ENCODE results near the gene SLC12A7.

Gene SLC12A7

GRCh38 chr5:1037123-1037670 is 74.7 kb downstream of the SLC12A7 start:
- no peak for TF ChIP-seq POLR2A (IDR thresholded peaks at IDR 0.05; ENCODE audit: low read depth, low read length)
- no peak for TF ChIP-seq POLR2AphosphoS5 (IDR thresholded peaks at IDR 0.05; ENCODE audit: low read depth, low read length)
- TF ChIP-seq TAF1 (IDR thresholded peaks at IDR 0.05; ENCODE audit: borderline replicate concordance, low read depth, low read length) = no peak
- FAIRE-seq (no peak), DNase-seq (ENCODE audit: insufficient read length) (peak; percentile 4)

GRCh38 chr5:1036504-1037122 is 75.2 kb downstream of the SLC12A7 start:
- FAIRE-seq (no peak), DNase-seq (ENCODE audit: insufficient read length) (peak; percentile 7)
- TF ChIP-seq POLR2AphosphoS5 (IDR thresholded peaks at IDR 0.05; ENCODE audit: low read depth, low read length) = no peak
- TF ChIP-seq TAF1 (IDR thresholded peaks at IDR 0.05; ENCODE audit: borderline replicate concordance, low read depth, low read length) = no peak
- no peak for TF ChIP-seq POLR2A (IDR thresholded peaks at IDR 0.05; ENCODE audit: low read depth, low read length)

DNA sequence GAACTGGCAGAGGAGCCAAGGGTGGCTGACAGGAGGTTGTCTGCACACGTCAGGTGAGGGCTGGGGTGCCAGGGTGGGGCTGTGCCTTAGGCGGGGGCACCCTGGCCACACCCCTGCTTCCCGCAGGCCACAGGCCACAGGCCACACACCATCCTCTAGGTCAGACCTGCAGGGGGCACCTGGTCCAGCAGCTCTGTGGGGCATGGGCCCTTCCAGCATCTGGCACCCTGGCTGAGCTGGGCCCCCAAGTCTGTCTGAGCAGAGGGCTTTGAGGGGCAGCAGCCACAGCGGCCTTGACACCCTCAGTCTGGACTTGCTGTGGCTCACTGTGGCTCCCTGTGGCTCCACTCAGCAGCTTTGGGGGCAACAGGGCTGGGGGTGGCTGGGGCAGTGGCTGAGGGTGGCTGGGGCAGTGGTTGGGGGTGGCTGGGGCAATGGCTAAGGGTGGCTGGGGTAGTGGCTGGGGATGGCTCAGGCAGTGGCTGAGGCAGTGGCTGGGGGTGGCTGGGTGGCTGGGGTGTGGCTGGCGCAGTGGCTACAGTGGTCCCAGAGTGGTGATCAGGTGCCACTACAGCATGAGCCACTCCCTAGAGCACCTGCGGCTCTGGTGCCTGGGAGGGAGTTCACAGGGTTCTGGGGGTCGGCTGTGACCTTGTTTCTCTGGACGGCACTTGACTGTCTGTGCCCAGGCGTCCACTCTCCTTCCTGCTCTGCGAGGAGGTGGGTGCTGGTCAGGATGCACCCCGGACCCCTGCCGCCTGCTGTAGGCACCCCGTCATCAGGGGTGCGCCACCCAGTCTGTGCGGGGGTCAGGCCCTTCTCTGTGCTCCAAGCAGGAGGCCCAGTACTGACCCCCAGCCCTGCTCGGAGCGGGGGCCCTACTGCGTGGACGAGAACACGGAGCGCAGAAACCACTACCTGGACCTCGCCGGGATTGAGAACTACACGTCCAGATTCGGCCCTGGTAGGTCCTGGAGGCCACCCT is 76.2 kb downstream of the SLC12A7 start:
- DNase-seq (ENCODE audit: insufficient read length) (peak; percentile 22), FAIRE-seq (no peak)
- TF ChIP-seq POLR2AphosphoS5 (IDR thresholded peaks at IDR 0.05; ENCODE audit: low read depth, low read length) (no peak), TAF1 (IDR thresholded peaks at IDR 0.05; ENCODE audit: borderline replicate concordance, low read depth, low read length) (no peak)

DNA sequence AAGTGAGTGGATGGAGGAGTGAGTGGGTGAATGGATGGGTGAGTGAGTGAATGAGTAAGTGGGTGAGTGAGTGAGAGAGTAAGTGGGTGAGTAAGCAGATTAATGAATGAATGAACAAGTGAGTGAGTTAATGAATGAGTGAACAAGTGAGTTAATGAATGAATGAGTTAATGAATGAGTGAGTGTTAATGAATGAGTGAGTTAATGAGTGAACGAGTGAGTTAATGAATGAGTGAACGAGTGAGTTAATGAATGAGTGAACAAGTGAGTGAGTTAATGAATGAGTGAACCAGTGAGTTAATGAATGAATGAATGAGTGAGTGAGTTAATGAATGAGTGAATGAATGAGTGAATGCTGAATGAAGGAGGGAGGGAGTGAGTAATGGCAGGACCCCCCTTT is 76.9 kb downstream of the SLC12A7 start:
- DNase-seq (ENCODE audit: insufficient read length) (no peak), FAIRE-seq (no peak)
- TF ChIP-seq POLR2AphosphoS5 (IDR thresholded peaks at IDR 0.05; ENCODE audit: low read depth, low read length) = no peak

DNA sequence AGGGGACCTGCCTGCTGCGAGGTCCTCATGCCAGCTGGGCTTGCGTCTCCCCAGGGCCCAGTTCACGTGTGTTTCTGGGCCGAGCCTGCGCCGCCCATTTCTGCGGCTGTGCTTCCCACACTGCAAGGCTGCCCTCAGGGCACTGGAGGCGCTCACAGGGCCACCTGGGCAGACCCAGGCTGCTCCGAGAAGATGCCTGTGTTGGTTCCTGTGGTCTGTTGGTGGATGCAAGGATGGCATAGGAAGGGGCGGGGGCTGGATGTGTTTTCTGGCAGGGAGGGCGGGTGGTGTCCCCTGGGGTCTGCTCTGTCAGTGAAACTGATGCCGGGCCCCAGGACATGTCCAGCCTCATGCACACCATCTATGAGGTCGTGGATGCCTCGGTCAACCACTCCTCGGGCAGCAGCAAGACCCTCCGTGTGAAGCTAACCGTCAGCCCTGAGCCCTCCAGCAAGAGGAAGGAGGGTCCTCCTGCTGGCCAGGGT is 77.4 kb downstream of the SLC12A7 start:
- DNase-seq (ENCODE audit: insufficient read length) (peak; percentile 5), FAIRE-seq (no peak)
- no peak for TF ChIP-seq POLR2A (IDR thresholded peaks at IDR 0.05; ENCODE audit: low read depth, low read length)
- no peak for TF ChIP-seq POLR2AphosphoS5 (IDR thresholded peaks at IDR 0.05; ENCODE audit: low read depth, low read length)
- no peak for TF ChIP-seq TAF1 (IDR thresholded peaks at IDR 0.05; ENCODE audit: borderline replicate concordance, low read depth, low read length)

- FAIRE-seq (no peak), DNase-seq (ENCODE audit: insufficient read length) (peak; percentile 1)
- TF ChIP-seq TAF1 (IDR thresholded peaks at IDR 0.05; ENCODE audit: borderline replicate concordance, low read depth, low read length) (no peak), POLR2A (IDR thresholded peaks at IDR 0.05; ENCODE audit: low read depth, low read length) (no peak), POLR2AphosphoS5 (IDR thresholded peaks at IDR 0.05; ENCODE audit: low read depth, low read length) (no peak)
Observed at GRCh38 chr5:1033606-1034420, 78.0 kb downstream of the SLC12A7 start.

DNA sequence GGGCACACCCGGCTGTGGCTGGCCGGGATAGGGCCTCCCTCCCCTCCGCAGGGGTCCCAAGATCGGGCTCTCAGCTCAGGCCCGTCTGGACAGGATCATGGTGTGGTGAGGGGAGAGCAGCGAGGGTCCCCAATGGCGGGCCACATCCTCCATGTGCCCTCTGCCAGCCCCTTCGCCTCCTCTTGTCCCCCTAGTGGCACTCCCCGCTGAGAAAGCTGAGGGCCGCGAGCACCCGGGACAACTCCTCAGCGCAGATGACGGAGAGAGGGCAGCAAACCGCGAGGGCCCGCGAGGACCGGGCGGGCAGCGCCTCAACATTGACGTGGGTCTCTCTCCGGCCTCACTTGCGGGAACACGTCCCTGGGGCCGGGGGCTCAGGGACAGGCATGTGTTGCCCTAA is 78.7 kb downstream of the SLC12A7 start:
- peak; percentile 9 for DNase-seq (ENCODE audit: insufficient read length)
- TF ChIP-seq TAF1 (IDR thresholded peaks at IDR 0.05; ENCODE audit: borderline replicate concordance, low read depth, low read length) (no peak), POLR2A (IDR thresholded peaks at IDR 0.05; ENCODE audit: low read depth, low read length) (no peak), POLR2AphosphoS5 (IDR thresholded peaks at IDR 0.05; ENCODE audit: low read depth, low read length) (no peak)
- no peak for FAIRE-seq

DNA sequence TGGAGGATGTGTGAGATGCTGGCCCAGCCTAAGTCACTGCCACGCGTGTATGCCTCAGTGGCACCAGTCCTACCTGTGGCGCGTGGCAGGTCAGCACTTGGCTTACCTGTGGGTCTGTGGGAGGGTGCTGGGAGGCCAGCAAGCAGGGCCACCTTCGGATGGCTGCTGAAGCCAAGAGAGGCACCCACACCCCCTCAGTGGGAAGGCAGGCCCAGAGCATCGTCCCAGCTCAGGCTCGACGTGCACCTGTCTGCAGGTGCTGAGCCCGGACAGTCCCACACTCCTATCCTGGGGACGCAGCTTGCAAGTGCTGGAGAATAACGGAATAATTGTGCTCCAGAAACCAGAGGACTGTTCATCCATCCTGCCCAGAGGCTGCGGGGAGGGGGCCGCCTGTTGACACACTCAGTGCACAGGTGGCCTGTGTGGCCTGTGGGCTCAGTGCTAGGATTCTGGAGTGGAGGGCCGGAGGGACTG is 79.3 kb downstream of the SLC12A7 start:
- DNase-seq (ENCODE audit: insufficient read length) (peak; percentile 12), FAIRE-seq (no peak)
- no peak for TF ChIP-seq POLR2AphosphoS5 (IDR thresholded peaks at IDR 0.05; ENCODE audit: low read depth, low read length)
- TF ChIP-seq TAF1 (IDR thresholded peaks at IDR 0.05; ENCODE audit: borderline replicate concordance, low read depth, low read length) = no peak
- no peak for TF ChIP-seq POLR2A (IDR thresholded peaks at IDR 0.05; ENCODE audit: low read depth, low read length)

DNA sequence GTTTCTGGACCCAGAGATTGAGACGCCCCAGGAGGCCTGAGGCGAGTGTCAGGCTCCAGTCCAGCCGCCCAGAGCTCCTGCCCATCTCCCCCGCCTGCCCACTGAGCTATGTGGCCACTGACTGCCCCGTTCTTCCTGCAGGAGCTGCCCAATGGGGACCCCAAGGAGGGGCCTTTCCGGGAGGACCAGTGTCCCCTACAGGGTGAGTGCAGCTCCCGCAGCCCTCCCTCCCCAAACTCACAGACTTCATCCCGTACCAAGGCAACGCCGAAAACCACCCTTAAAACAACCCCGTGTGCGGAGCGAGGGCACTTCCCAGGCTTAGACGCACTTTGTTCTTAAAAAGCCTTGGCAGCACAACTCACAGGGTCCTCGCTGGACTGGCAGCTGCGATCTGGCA is 79.9 kb downstream of the SLC12A7 start:
- no peak for TF ChIP-seq POLR2AphosphoS5 (IDR thresholded peaks at IDR 0.05; ENCODE audit: low read depth, low read length)
- TF ChIP-seq TAF1 (IDR thresholded peaks at IDR 0.05; ENCODE audit: borderline replicate concordance, low read depth, low read length) = no peak
- TF ChIP-seq POLR2A (IDR thresholded peaks at IDR 0.05; ENCODE audit: low read depth, low read length) = no peak
- DNase-seq (ENCODE audit: insufficient read length) = peak; percentile 6
- no peak for FAIRE-seq

- peak; percentile 1 for DNase-seq (ENCODE audit: insufficient read length)
- TF ChIP-seq POLR2AphosphoS5 (IDR thresholded peaks at IDR 0.05; ENCODE audit: low read depth, low read length) = no peak
- no peak for TF ChIP-seq POLR2A (IDR thresholded peaks at IDR 0.05; ENCODE audit: low read depth, low read length)
- no peak for TF ChIP-seq TAF1 (IDR thresholded peaks at IDR 0.05; ENCODE audit: borderline replicate concordance, low read depth, low read length)
- FAIRE-seq = no peak
Observed at GRCh38 chr5:1031306-1031959, 80.4 kb downstream of the SLC12A7 start.
